ENCODE measurements around the gene BCAS3. TPM values are rescaled to one million over a fixed set of nuclear protein-coding genes. Genes with fewer than 3 reads are reported as not detected.

The BCAS3 gene
- total RNA-seq, 4 donors from 2014 or later, result 18.7 to 37.8 (median 24.9) TPM

DNA sequence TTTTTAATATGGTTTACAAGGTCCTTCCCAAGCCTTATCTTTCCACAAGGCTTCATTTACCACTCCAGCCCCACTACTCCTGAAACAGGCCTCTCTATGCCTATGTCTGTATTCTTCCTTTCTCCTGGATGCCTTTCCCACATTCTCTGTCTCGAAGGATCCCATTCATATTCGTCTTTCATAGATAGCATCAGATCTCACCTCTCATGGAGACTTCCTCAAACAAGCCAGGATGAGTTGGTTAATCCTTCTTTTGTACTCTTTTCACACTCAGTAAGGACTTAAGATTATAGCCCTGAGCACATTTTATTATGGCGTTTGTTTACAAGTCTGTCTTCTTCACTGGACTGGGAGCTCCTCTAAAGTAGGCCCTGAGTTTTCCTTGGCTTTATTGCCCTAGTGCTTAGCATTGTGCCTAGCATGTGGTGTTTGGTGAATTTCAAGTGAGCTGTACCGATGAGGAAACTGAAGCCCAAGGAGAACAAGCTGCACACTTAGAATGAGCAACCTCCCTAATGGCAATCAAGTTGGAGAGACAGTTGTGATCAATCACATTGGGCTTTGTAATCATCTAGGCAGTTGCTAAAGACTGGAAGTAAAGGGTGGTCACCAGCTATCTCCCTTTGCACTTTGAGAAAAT lies 764.6 kb downstream of the BCAS3 start:
- ATAC-seq (ENCODE audit: low FRiP score) (no peak), DNase-seq (ENCODE audit: low spot score) (no peak)
- no peak for TF ChIP-seq CTCF (IDR thresholded peaks at IDR 0.05)

Small RNAs within 50 kb of the gene (small RNA-seq; reads per million reads assigned to genes)
- gene RF00019 (not detected), gene RN7SL448P (not detected), gene RN7SL606P (not detected), gene RNU6-623P (not detected)

Other genes starting within 250 kb of the BCAS3 start
- gene APPBP2, start 151.6 kb upstream of the BCAS3 start, total RNA-seq, result 10 to 100 TPM; 22.0 to 35.8 (median 30.9) TPM
- 10 to 100 TPM; 11.1 to 32.0 (median 13.3) TPM for gene PPM1D, start 77.7 kb upstream of the BCAS3 start, total RNA-seq